ENCODE measurements around the gene SCAP. TPM values are rescaled to one million over a fixed set of nuclear protein-coding genes. Genes with fewer than 3 reads are reported as not detected.

SCAP gene
- total and polyA plus RNA-seq, 2 experiments from 2014 or later = 83.2 to 94.8 TPM

DNA sequence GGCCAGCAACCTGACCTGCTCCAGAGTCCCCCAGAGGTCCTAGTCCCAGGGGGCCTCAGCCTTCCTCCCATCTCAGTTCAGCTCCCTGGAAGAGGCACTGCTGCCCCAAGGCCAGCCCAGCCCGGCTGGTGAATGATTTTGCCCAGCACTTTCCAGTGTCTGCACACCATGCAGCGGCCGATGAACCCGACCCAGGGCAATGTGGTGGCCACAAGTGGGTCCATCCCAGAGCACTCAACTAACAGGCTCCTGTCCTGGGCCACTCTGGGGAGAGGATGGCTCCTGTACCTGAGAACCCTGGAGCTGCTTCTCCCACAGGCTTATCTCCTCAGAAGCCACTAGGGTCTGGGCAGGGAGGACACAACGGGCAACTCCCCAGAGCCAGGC is 55.7 kb downstream of the SCAP start:
- no peak for DNase-seq (ENCODE audit: low spot score)
- H3K4me2 ChIP-seq = no peak overlapping the region
- H2AFZ ChIP-seq = no peak overlapping the region
- no peaks in the 10 kb centered on the region for H3K79me2 ChIP-seq
- H3K36me3 ChIP-seq (replicated peaks; ENCODE audit: insufficient read depth, low read depth) = no peaks in the 10 kb centered on the region
- WGBS (ENCODE audit: low lambda C conversion rate, missing lambda C conversion rate) = 93% methylated on average over 5 of the region's 5 CpGs
- TF ChIP-seq, protein P1, sequence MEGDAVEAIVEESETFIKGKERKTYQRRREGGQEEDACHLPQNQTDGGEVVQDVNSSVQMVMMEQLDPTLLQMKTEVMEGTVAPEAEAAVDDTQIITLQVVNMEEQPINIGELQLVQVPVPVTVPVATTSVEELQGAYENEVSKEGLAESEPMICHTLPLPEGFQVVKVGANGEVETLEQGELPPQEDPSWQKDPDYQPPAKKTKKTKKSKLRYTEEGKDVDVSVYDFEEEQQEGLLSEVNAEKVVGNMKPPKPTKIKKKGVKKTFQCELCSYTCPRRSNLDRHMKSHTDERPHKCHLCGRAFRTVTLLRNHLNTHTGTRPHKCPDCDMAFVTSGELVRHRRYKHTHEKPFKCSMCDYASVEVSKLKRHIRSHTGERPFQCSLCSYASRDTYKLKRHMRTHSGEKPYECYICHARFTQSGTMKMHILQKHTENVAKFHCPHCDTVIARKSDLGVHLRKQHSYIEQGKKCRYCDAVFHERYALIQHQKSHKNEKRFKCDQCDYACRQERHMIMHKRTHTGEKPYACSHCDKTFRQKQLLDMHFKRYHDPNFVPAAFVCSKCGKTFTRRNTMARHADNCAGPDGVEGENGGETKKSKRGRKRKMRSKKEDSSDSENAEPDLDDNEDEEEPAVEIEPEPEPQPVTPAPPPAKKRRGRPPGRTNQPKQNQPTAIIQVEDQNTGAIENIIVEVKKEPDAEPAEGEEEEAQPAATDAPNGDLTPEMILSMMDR (IDR thresholded peaks at IDR 0.05; ENCODE audit: poor library complexity) = no peak
- TF ChIP-seq EZH2phosphoT487 (IDR thresholded peaks at IDR 0.05; ENCODE audit: low read depth, severe bottlenecking, unreplicated experiment) (no peak), EZH2 (IDR thresholded peaks at IDR 0.05; ENCODE audit: borderline replicate concordance) (no peak)
- no peaks in the 10 kb centered on the region for H4K20me1 ChIP-seq (ENCODE audit: insufficient read depth, poor library complexity, severe bottlenecking)
- H3K4me1 ChIP-seq (ENCODE audit: insufficient read depth) = peaks cover 6% of the 10 kb centered on the region
- no peaks in the 10 kb centered on the region for H3K9me2 ChIP-seq (replicated peaks; ENCODE audit: insufficient read depth)
- no peaks in the 10 kb centered on the region for H3K9me3 ChIP-seq (ENCODE audit: low read depth)
- H3K4me3 ChIP-seq = no peak overlapping the region
- no peaks in the 10 kb centered on the region for H3K27me3 ChIP-seq
- no peak overlapping the region for H3K27ac ChIP-seq

DNA sequence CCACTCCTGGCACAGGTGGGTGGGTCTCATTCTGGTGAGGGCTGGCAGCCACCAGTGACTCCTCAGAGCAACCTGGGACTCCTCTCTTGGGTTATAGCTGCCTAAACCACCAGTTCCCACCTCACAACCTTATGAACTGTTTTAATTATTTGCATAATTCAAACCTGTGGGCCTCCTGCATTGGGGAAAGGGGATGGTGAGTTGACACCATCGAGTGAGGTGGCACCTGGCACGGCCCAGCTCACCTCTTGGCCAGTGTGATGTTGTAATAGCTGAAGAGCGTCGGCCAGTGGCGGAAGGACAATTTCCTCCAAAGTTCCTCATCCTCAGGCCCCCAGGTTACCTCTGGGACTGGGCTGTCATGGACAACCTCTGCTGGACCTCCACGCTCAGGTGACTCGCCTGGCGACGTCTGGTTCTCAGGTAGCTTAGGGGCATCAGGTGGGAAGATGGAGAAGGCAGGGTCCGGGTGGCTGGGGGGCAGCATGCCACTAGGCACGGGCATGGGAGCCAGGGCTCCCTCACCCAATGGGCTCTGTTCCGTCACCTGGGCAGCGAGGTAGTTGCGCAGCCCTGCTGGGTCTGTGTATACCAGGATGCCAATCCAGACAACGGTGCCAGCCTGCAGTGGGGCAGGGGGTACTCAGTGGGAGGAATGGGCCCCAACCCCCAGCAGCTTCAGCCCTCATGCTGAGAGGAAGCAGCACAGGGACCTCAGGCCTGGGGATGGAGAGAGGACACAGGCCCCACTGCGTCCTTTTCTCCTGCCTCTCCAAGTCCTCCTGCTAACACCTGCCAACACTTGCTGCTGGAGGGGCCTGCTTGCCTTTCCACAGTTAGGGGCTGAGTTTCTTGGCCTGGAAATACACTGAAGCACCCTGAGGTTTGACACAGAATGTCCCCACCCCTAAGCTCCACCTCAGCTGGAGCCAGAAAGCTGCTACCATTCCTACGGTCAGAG is 56.4 kb downstream of the SCAP start:
- H3K9me2 ChIP-seq (replicated peaks; ENCODE audit: insufficient read depth) = no peaks in the 10 kb centered on the region
- no peaks in the 10 kb centered on the region for H3K27me3 ChIP-seq
- no peak overlapping the region for H3K4me2 ChIP-seq
- WGBS (ENCODE audit: low lambda C conversion rate, missing lambda C conversion rate) = 95% methylated on average over 17 of the region's 17 CpGs
- no peak overlapping the region for H3K4me3 ChIP-seq
- no peaks in the 10 kb centered on the region for H3K36me3 ChIP-seq (replicated peaks; ENCODE audit: insufficient read depth, low read depth)
- H2AFZ ChIP-seq = no peak overlapping the region
- no peaks in the 10 kb centered on the region for H3K9me3 ChIP-seq (ENCODE audit: low read depth)
- H3K4me1 ChIP-seq (ENCODE audit: insufficient read depth) = peaks cover under 1% of the 10 kb centered on the region
- no peaks in the 10 kb centered on the region for H3K79me2 ChIP-seq
- TF ChIP-seq EZH2phosphoT487 (IDR thresholded peaks at IDR 0.05; ENCODE audit: low read depth, severe bottlenecking, unreplicated experiment) (no peak), EZH2 (IDR thresholded peaks at IDR 0.05; ENCODE audit: borderline replicate concordance) (no peak)
- TF ChIP-seq, protein P1 (IDR thresholded peaks at IDR 0.05; ENCODE audit: poor library complexity) = no peak
- DNase-seq (ENCODE audit: low spot score) = no peak
- no peaks in the 10 kb centered on the region for H4K20me1 ChIP-seq (ENCODE audit: insufficient read depth, poor library complexity, severe bottlenecking)
- H3K27ac ChIP-seq = no peak overlapping the region

DNA sequence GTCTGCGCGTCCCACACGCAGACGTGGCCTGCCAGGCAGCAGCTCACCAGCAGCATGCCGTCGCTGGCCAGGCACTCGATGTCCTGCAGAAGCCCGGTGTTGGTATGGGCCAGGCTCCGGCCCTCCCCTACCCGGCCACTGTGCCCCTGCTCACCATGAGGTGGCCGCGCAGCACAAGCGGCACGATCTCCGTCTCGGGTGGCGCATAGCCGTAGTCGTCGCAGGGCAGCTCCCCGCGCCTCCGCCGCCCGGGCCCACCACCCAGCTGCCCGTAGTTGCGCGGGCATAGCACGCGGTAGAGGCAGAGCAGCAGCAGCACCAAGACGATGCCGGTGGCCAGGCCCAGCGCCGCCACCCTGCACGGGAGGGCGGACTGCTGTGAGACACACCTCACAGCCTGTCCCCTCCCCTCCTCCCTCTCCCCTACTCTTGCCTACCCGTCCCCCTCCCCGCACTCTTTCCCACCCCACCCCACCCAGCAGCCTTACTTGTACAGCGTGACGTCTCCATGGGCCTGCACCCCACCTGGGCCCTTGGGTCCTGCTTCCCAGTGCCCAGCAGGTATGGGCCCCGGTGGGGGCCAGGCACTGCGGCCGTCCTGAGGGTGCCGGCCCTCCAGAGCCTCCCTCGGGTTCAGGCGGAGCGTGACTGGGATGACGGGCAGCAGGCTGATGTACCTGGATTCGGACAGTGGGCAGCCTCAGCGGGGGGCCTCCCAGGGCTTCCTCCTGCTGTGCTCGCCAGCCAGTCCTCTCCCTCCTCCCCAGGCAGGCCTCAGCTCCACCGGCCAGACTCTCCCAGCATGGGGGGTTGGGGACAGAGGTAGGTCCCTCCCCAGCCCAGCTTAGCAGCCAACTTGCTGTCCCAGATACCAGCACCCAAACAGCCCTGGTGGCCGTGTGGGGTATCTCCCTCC is 57.3 kb downstream of the SCAP start:
- Histone ChIP-seq H3K9me2 (replicated peaks; ENCODE audit: insufficient read depth) (no peaks in the 10 kb centered on the region), H4K20me1 (ENCODE audit: insufficient read depth, poor library complexity, severe bottlenecking) (no peaks in the 10 kb centered on the region), H3K36me3 (replicated peaks; ENCODE audit: insufficient read depth, low read depth) (no peaks in the 10 kb centered on the region), H3K27ac (no peak overlapping the region), H3K79me2 (no peaks in the 10 kb centered on the region), H3K27me3 (no peaks in the 10 kb centered on the region), H3K9me3 (ENCODE audit: low read depth) (no peaks in the 10 kb centered on the region), H2AFZ (no peak overlapping the region), H3K4me1 (ENCODE audit: insufficient read depth) (no peaks in the 10 kb centered on the region), H3K4me2 (no peak overlapping the region), H3K4me3 (no peak overlapping the region)
- no peak for TF ChIP-seq EZH2 (IDR thresholded peaks at IDR 0.05; ENCODE audit: borderline replicate concordance)
- TF ChIP-seq EZH2phosphoT487 (IDR thresholded peaks at IDR 0.05; ENCODE audit: low read depth, severe bottlenecking, unreplicated experiment) = no peak
- TF ChIP-seq, protein P1 (IDR thresholded peaks at IDR 0.05; ENCODE audit: poor library complexity) = no peak
- DNase-seq (ENCODE audit: low spot score) = no peak
- WGBS (ENCODE audit: low lambda C conversion rate, missing lambda C conversion rate) = 92% methylated on average over 32 of the region's 53 CpGs

Measured in hepatocyte (in vitro differentiated cells).